Gastroesophageal sphincter (tissue), 3 donors: Measurements from ENCODE around the gene ZBP1.

Source experiments
- CTCF ChIP-seq, 4 experiments: fragments of 200-600 bp in 2 of 4; fragments of 450-650 bp in 2 of 4; sonication (generic) in 1 of 4; IDR thresholded peaks; one replicate each; pipeline ENCODE4 v1.5.1; 2017 to 2019; ENCODE audit warnings: antibody characterized with exemption in 4 of 4, mild to moderate bottlenecking in 2 of 4, moderate library complexity in 2 of 4
- EP300 ChIP-seq: sonication (generic); formaldehyde crosslinking; IDR thresholded peaks from one replicate; pipeline ENCODE4 v1.6.1; 2017; ENCODE audit warnings: antibody characterized with exemption, mild to moderate bottlenecking
- POLR2A ChIP-seq, 2 donors: fragments of 450-650 bp; IDR thresholded peaks; one replicate each; pipeline ENCODE4 v1.6.1; 2017; ENCODE audit warnings: antibody characterized with exemption in 2 of 2, mild to moderate bottlenecking in 2 of 2, moderate library complexity in 1 of 2
- POLR2AphosphoS5 ChIP-seq: sonication (generic); formaldehyde crosslinking; IDR thresholded peaks from one replicate; pipeline ENCODE4 v1.6.1; 2017; ENCODE audit warnings: antibody characterized with exemption

GRCh38 chr20:57591289-57592229 lies 28.7 kb downstream of the ZBP1 start:
- TF ChIP-seq CTCF (IDR thresholded peaks at IDR 0.05), result no peak
- TF ChIP-seq POLR2AphosphoS5, result no peak
- TF ChIP-seq POLR2A (IDR thresholded peaks at IDR 0.05), result no peak
- no peak for TF ChIP-seq EP300
